CD4-positive, alpha-beta T cell treated with Interleukin-4 for 4 hours (primary cell): Measurements from ENCODE around the gene LYST.
A peak's percentile ranks its signal among the peaks of the same experiment; 100 is the strongest.
"Not testable (repeated sequence)": the region's sequence is repeated elsewhere in the genome, so short reads cannot be mapped to it uniquely, and the experiment has no call there.

Experiments
- DNase-seq: peaks from one replicate; pipeline ENCODE4 v3.0.0-alpha.2; 2020

LYST gene, protein sequence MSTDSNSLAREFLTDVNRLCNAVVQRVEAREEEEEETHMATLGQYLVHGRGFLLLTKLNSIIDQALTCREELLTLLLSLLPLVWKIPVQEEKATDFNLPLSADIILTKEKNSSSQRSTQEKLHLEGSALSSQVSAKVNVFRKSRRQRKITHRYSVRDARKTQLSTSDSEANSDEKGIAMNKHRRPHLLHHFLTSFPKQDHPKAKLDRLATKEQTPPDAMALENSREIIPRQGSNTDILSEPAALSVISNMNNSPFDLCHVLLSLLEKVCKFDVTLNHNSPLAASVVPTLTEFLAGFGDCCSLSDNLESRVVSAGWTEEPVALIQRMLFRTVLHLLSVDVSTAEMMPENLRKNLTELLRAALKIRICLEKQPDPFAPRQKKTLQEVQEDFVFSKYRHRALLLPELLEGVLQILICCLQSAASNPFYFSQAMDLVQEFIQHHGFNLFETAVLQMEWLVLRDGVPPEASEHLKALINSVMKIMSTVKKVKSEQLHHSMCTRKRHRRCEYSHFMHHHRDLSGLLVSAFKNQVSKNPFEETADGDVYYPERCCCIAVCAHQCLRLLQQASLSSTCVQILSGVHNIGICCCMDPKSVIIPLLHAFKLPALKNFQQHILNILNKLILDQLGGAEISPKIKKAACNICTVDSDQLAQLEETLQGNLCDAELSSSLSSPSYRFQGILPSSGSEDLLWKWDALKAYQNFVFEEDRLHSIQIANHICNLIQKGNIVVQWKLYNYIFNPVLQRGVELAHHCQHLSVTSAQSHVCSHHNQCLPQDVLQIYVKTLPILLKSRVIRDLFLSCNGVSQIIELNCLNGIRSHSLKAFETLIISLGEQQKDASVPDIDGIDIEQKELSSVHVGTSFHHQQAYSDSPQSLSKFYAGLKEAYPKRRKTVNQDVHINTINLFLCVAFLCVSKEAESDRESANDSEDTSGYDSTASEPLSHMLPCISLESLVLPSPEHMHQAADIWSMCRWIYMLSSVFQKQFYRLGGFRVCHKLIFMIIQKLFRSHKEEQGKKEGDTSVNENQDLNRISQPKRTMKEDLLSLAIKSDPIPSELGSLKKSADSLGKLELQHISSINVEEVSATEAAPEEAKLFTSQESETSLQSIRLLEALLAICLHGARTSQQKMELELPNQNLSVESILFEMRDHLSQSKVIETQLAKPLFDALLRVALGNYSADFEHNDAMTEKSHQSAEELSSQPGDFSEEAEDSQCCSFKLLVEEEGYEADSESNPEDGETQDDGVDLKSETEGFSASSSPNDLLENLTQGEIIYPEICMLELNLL (N-terminal part only)

GRCh38 chr1:235866205-235866912 lies at the start of gene LYST:
TSS of gene LYST (minus strand) at chr1:235866906. CDS start at chr1:235830417, 36,489 bp downstream.
- DNase-seq, result peak; percentile 64

GRCh38 chr1:235915489-235915888 lies 48.8 kb upstream of the LYST start:
- DNase-seq, result not testable (repeated sequence)

DNA sequence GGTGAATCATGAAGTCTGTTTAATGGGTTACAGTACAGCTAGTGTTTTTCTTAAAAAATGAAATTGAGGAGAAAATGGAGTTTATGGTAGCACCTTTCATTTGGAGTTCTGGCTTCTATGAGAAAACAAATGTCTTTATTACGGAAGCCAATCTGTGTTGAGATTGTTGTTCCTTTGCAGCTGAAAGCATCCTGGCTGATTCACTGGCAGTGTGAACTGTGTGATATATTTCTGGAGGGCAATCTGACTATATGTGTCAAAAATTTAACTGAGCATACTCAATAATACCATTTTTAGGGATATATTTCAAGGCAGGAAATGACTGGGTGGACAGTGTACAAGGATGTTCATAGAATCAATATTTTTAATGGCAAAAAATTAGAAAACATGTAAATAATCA lies 46.6 kb upstream of the LYST start:
- no peak for DNase-seq

DNA sequence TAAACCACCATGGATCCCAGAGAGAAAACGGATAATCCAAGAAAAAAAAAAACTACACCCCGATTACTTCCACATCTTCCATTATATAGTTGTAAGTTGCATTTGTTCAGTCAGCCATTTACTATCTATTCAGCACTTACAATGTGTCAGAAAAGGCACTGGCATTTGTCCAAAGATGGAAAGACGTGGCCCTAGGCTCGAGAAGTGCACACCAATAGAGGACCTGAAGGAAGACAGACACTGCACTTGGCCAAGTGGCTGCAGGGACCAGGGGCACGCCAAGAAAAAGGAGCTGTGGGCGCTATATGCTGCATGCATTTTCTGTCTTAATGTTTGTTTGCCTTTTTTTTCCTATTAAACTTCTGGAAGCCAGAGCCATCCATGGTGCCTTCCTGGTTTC lies 45.2 kb upstream of the LYST start:
- no peak for DNase-seq

- no peak for DNase-seq
Measured at GRCh38 chr1:235911300-235911662, 44.6 kb upstream of the LYST start.

- peak; percentile 26 for DNase-seq
Measured at GRCh38 chr1:235910357-235911299, 43.9 kb upstream of the LYST start.

DNA sequence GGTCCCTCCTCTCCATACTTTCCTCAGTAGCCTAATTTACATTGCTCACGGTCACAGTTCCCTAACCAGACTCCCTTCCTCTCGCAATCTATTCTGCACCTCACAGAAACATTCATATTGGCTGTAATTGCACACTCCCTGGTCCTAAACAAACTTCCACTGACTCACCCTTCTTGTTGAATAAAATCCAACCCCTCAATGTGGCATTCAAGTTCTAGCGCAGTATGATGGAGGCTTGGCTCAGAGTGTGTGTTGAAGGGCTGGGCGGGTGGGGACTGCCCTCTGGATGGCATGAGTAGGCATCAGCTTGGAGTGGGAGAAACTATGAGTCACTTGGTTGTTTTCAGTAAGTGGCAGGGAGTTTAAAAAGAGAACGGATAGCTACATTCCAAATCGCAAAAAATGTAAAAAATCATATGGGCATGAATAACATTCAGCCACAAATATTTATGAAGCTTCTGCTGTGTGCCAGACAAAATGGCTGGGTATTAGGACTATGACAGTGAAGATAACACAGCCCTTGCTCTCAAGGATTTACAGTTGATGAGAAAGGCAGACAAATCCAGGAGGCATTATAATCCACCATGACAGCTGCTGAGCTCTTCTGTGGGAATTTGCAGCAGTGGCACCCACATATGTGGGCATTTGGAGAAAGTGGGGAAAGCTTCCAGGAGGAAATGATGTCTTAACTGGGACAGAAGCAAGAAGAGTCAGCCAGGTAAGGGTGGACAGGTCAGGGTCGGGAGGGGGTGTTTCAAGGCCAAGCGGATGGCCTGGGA lies 42.2 kb upstream of the LYST start:
- no peak for DNase-seq

- DNase-seq, result no peak
Measured at GRCh38 chr1:235907897-235908240, 41.2 kb upstream of the LYST start.

- DNase-seq, result no peak
Measured at GRCh38 chr1:235907187-235907896, 40.6 kb upstream of the LYST start.

DNA sequence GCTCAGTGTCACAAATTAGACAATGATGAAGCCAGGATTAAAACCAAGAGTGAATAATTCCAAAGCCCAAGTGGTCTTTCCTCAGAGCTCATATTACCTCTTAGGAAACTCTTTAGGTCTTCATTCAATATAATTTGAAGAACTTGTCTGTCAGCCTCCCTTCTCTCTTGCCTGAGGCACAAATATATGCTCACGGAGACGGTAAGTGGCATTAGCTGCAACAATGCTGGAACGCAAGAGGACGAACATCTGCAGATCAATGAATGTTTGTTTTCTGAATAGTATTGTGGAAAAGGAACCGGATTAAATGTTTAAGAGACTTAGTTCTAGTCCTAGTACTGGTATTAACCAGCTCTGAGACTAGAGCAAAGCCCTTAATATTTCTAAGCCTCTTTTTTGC lies 39.7 kb upstream of the LYST start:
- DNase-seq, result no peak

- not testable (repeated sequence) for DNase-seq
Measured at GRCh38 chr1:235903809-235904208, 37.1 kb upstream of the LYST start.

DNA sequence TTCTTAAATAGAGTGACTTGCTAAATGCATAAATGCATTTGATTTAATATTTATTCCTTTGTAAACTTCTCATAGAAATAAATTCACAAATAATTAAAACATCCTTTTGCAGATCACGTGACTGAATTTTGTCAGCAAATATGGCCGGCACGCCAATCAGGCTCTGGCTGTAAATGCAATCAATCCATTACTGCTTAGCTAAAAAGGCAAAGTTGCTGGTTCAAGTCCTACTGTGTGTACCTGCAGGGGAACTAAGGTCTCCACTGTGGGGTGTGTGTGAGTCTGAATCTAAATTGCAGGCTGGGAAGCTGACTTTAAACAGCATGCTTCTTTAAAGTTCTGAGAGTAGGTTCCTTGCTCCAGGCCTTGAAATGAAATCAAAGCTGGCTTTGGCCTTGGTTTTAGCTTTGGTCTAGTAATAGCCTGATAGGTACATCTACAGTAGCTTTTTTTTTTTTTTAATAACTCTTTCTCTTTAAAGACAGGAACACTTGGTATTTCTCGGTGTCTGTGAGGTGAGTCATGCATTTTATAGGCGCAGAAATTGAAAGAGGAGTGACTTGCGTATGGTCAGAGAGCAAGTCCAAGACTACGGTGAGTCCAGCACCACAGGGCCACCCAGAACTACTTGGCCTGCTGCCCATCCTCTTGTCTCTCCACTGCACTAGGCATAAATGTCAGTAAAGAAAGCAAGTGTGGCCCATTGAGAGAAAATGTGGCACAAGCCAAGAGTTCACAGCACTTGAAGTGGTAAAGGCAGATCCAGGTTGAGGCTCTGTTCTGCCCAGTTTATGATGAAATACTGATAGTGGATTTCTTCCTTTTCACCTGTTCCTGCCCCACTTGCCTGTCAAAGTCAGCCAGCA lies 36.2 kb upstream of the LYST start:
- DNase-seq, result no peak

GRCh38 chr1:235901461-235901860 lies 34.8 kb upstream of the LYST start:
- DNase-seq, result no peak

- no peak for DNase-seq
Measured at GRCh38 chr1:235898126-235898525, 31.4 kb upstream of the LYST start.

- DNase-seq, result no peak
Measured at GRCh38 chr1:235893840-235894239, 27.1 kb upstream of the LYST start.

DNA sequence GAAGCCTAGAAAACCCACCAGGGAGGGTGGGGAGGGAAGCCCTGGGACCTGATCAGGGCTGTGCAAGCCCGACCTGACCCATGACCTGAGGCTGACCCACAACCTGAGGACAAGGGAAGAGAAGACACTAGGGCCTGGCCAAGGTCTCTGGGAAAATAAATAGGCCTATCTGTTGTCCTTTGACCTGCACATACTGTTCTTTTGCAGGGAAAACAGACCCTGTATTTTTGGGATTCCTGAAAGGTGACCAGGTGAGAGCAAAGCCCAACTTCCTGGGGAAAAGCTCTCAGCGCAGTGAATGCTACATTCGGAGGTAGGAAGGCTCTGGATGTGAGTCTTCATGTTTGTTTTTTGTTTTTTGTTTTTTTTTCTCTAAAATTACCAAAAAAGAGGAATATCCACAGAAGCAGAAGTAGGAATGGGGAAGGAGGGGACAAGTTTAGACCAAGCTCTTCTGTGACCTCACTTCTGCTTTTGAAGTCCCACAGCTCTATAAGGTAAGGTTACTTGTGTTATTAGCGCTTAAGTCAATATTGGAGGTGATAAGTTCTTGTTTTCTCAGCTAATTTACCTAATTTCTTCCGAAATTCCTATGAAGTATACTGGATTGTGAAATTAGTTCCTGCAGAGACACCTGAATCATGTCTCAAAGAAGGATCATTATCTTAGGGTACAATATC lies 26.2 kb upstream of the LYST start:
- no peak for DNase-seq

GRCh38 chr1:235892202-235892601 lies 25.5 kb upstream of the LYST start:
- DNase-seq, result no peak

- DNase-seq, result peak; percentile 71
Measured at GRCh38 chr1:235888119-235888643, 21.5 kb upstream of the LYST start.
